Measurements from ENCODE around the gene NR2C1.

DNA sequence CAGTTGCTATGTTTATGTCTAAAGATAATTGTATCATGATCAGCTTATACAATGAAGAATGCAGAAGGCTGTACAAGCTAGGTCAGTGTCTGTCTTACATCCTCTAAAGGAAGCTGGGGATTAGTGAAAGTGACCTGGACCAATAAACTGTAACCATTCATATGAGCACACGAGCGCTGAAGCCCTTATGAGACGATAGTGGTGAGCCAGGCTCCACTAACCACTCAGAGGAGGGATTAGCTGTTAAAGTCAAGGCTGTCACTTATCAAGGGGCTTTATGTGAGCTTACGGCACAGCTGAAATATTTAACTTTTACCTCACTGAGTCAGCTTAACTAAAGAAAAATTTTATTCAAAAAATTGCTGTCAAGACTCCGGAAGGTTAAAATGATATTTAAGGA is 100.2 kb downstream of the NR2C1 start:
- TF ChIP-seq, protein P1, sequence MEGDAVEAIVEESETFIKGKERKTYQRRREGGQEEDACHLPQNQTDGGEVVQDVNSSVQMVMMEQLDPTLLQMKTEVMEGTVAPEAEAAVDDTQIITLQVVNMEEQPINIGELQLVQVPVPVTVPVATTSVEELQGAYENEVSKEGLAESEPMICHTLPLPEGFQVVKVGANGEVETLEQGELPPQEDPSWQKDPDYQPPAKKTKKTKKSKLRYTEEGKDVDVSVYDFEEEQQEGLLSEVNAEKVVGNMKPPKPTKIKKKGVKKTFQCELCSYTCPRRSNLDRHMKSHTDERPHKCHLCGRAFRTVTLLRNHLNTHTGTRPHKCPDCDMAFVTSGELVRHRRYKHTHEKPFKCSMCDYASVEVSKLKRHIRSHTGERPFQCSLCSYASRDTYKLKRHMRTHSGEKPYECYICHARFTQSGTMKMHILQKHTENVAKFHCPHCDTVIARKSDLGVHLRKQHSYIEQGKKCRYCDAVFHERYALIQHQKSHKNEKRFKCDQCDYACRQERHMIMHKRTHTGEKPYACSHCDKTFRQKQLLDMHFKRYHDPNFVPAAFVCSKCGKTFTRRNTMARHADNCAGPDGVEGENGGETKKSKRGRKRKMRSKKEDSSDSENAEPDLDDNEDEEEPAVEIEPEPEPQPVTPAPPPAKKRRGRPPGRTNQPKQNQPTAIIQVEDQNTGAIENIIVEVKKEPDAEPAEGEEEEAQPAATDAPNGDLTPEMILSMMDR (IDR thresholded peaks at IDR 0.05; ENCODE audit: insufficient read depth, low read length, poor library complexity, severe bottlenecking): no peak
- TF ChIP-seq EZH2phosphoT487 (conservative IDR thresholded peaks at IDR 0.05; ENCODE audit: low read length): no peak
